HL-60 (cell line): ENCODE measurements around the gene RET.

ENCODE experiments used
- CTCF ChIP-seq: IDR thresholded peaks from one replicate; pipeline ENCODE4 v1.5.1; 2011; ENCODE audit warnings: low read length, control low read depth, inconsistent platforms; ENCODE audit not compliant: insufficient read depth
- POLR2AphosphoS5 ChIP-seq: IDR thresholded peaks from 2 replicates; pipeline ENCODE4 v1.6.1; 2012; ENCODE audit warnings: low read depth

GRCh38 chr10:43166880-43167497 is 90.1 kb downstream of the RET start:
- TF ChIP-seq CTCF (no peak), POLR2AphosphoS5 (no peak)
